DMS79 treated with DMSO at 0.1 percent for 48 hours (cell line): Measurements from ENCODE around the gene ARMC5.
A peak's percentile ranks its signal among the peaks of the same experiment; 100 is the strongest.

ENCODE experiments used
- DNase-seq: peaks from one replicate; lab custom pipeline; 2025; lab: John Stamatoyannopoulos, UW

ARMC5 gene

GRCh38 chr16:31461201-31461920, 2.1 kb downstream of the ARMC5 start:
- DNase-seq: no peak

- no peak for DNase-seq
These were observed 2.9 kb downstream of the ARMC5 start for GRCh38 chr16:31461921-31462804.

GRCh38 chr16:31464348-31464769, 5.1 kb downstream of the ARMC5 start:
- no peak for DNase-seq

- no peak for DNase-seq
These were observed 5.5 kb downstream of the ARMC5 start for GRCh38 chr16:31464781-31465260.

GRCh38 chr16:31465788-31466370, 6.6 kb downstream of the ARMC5 start:
- no peak for DNase-seq

- no peak for DNase-seq
These were observed 7.1 kb downstream of the ARMC5 start for GRCh38 chr16:31466381-31466841.

GRCh38 chr16:31467151-31467773, 8.0 kb downstream of the ARMC5 start:
- DNase-seq: no peak

GRCh38 chr16:31467858-31468257, 8.6 kb downstream of the ARMC5 start:
- no peak for DNase-seq

- DNase-seq: no peak
These were observed 11.3 kb downstream of the ARMC5 start for GRCh38 chr16:31470615-31471014.

- no peak for DNase-seq
These were observed 12.1 kb downstream of the ARMC5 start for GRCh38 chr16:31471241-31471874.

GRCh38 chr16:31471875-31472708, 12.8 kb downstream of the ARMC5 start, which contains the start of gene TGFB1I1:
TSS of gene TGFB1I1 (plus strand) at chr16:31472152. CDS start at chr16:31472189, 37 bp downstream.
- DNase-seq: peak; percentile 57

GRCh38 chr16:31472709-31473203, 13.5 kb downstream of the ARMC5 start:
- peak; percentile 97 for DNase-seq

- DNase-seq: no peak
These were observed 14.1 kb downstream of the ARMC5 start for GRCh38 chr16:31473264-31473984.

- DNase-seq: no peak
These were observed 14.9 kb downstream of the ARMC5 start for GRCh38 chr16:31474173-31474714.

- DNase-seq: no peak
These were observed 15.8 kb downstream of the ARMC5 start for GRCh38 chr16:31474773-31475738.

GRCh38 chr16:31475946-31476302, 16.6 kb downstream of the ARMC5 start:
- DNase-seq: no peak

GRCh38 chr16:31476303-31477219, 17.3 kb downstream of the ARMC5 start:
- DNase-seq: no peak
